ENCODE results near the gene GAK. TPM values are rescaled to one million over a fixed set of nuclear protein-coding genes. Genes with fewer than 3 reads are reported as not detected.

The GAK gene
- total RNA-seq, 1 donor from 2014 or later: 123 TPM

- peaks cover 8% of the 10 kb centered on the region for H3K36me3 Mint-ChIP-seq (ENCODE audit: unreplicated experiment)
- H3K27me3 Mint-ChIP-seq (ENCODE audit: unreplicated experiment): peaks cover 14% of the 10 kb centered on the region
- H3K27ac Mint-ChIP-seq (ENCODE audit: unreplicated experiment): no peak overlapping the region
- no peak for DNase-seq
- TF ChIP-seq CTCF (IDR thresholded peaks at IDR 0.05; ENCODE audit: partially characterized antibody, unreplicated experiment): no peak
- peaks cover 9% of the 10 kb centered on the region for H3K9me3 Mint-ChIP-seq (ENCODE audit: unreplicated experiment)
- H3K4me1 Mint-ChIP-seq (ENCODE audit: low read depth, unreplicated experiment): peaks cover 4% of the 10 kb centered on the region
- H3K4me3 Mint-ChIP-seq (ENCODE audit: unreplicated experiment): no peak overlapping the region
Observed at GRCh38 chr4:821631-822030, 110.5 kb downstream of the GAK start.

- Mint-ChIP-seq H3K27ac (ENCODE audit: unreplicated experiment) (no peak overlapping the region), H3K36me3 (ENCODE audit: unreplicated experiment) (peaks cover 8% of the 10 kb centered on the region), H3K27me3 (ENCODE audit: unreplicated experiment) (peaks cover 16% of the 10 kb centered on the region), H3K4me1 (ENCODE audit: low read depth, unreplicated experiment) (peaks cover 4% of the 10 kb centered on the region), H3K9me3 (ENCODE audit: unreplicated experiment) (peaks cover 9% of the 10 kb centered on the region), H3K4me3 (ENCODE audit: unreplicated experiment) (no peak overlapping the region)
- DNase-seq: no peak
- TF ChIP-seq CTCF (IDR thresholded peaks at IDR 0.05; ENCODE audit: partially characterized antibody, unreplicated experiment): no peak
Observed at GRCh38 chr4:821181-821591, 110.9 kb downstream of the GAK start.

- Mint-ChIP-seq H3K4me1 (ENCODE audit: low read depth, unreplicated experiment) (peaks cover 4% of the 10 kb centered on the region), H3K36me3 (ENCODE audit: unreplicated experiment) (peaks cover 8% of the 10 kb centered on the region), H3K27me3 (ENCODE audit: unreplicated experiment) (peaks cover 16% of the 10 kb centered on the region), H3K4me3 (ENCODE audit: unreplicated experiment) (no peak overlapping the region), H3K9me3 (ENCODE audit: unreplicated experiment) (peaks cover 9% of the 10 kb centered on the region), H3K27ac (ENCODE audit: unreplicated experiment) (no peak overlapping the region)
- TF ChIP-seq CTCF (IDR thresholded peaks at IDR 0.05; ENCODE audit: partially characterized antibody, unreplicated experiment): no peak
- no peak for DNase-seq
Observed at GRCh38 chr4:820230-821172, 111.6 kb downstream of the GAK start.

GRCh38 chr4:819401-820229 is 112.5 kb downstream of the GAK start:
- no peak for TF ChIP-seq CTCF (IDR thresholded peaks at IDR 0.05; ENCODE audit: partially characterized antibody, unreplicated experiment)
- peaks cover 4% of the 10 kb centered on the region for H3K4me1 Mint-ChIP-seq (ENCODE audit: low read depth, unreplicated experiment)
- peaks cover 16% of the 10 kb centered on the region for H3K27me3 Mint-ChIP-seq (ENCODE audit: unreplicated experiment)
- peaks cover 11% of the 10 kb centered on the region for H3K36me3 Mint-ChIP-seq (ENCODE audit: unreplicated experiment)
- peaks cover 9% of the 10 kb centered on the region for H3K9me3 Mint-ChIP-seq (ENCODE audit: unreplicated experiment)
- H3K4me3 Mint-ChIP-seq (ENCODE audit: unreplicated experiment): no peak overlapping the region
- H3K27ac Mint-ChIP-seq (ENCODE audit: unreplicated experiment): no peak overlapping the region
- no peak for DNase-seq

Data from glutamatergic neuron (in vitro differentiated cells).